PC-9 (cell line): ENCODE measurements around the gene CLDN9. TPM values are rescaled to one million over a fixed set of nuclear protein-coding genes. Genes with fewer than 3 reads are reported as not detected.

Source experiments
- BruUV-seq: library from RNA; stranded (reverse); fragments of 400-500 nt; replicated peaks from 2 replicates; lab custom pipeline; 2021; lab: Mats Ljungman, UMichigan
- CTCF ChIA-PET: fragments of 300-600 bp; sonication (Branson Sonifier 250); formaldehyde crosslinking; loops from one replicate; lab custom pipeline; 2022; ENCODE audit warnings: antibody characterized with exemption; lab: Charles Lee
- POLR2A ChIA-PET: fragments of 300-600 bp; sonication (Branson Sonifier 250); formaldehyde crosslinking; loops from one replicate; lab custom pipeline; 2022; ENCODE audit warnings: antibody characterized with exemption; ENCODE audit not compliant: unreplicated experiment; lab: Charles Lee
- DNase-seq, 2 experiments: peaks; one replicate each; pipeline versions ENCODE4 v3.0.0 to v3.0.0-alpha.2; 2015 to 2022; ENCODE audit warnings: mixed read lengths in 1 of 2
- H2AFZ ChIP-seq: fragments of 200-600 bp; sonication (generic); 2 replicates; pipeline ENCODE4 v1.8.1; 2017; ENCODE audit warnings: antibody characterized with exemption
- H3F3A ChIP-seq: fragments of 200-600 bp; sonication (generic); 2 replicates; pipeline ENCODE4 v1.8.1; 2017; ENCODE audit warnings: antibody characterized with exemption, mild to moderate bottlenecking, low read depth; ENCODE audit not compliant: insufficient read depth
- H3K27ac ChIP-seq: fragments of 200-600 bp; sonication (generic); 2 replicates; pipeline ENCODE4 v1.6.1; 2016; ENCODE audit warnings: mixed run types
- H3K27me3 ChIP-seq: fragments of 200-600 bp; sonication (generic); 2 replicates; pipeline ENCODE4 v1.6.1; 2016; ENCODE audit warnings: low read depth, mixed run types; ENCODE audit not compliant: insufficient read depth
- H3K36me3 ChIP-seq: fragments of 200-600 bp; sonication (generic); 2 replicates; pipeline ENCODE4 v1.6.1; 2016; ENCODE audit warnings: low read depth, mixed run types
- H3K4me1 ChIP-seq: fragments of 200-600 bp; sonication (generic); replicated peaks from 2 replicates; pipeline ENCODE4 v1.6.1; 2016; ENCODE audit warnings: mixed run types; ENCODE audit not compliant: insufficient read depth
- H3K4me2 ChIP-seq: fragments of 200-600 bp; sonication (generic); 2 replicates; pipeline ENCODE4 v1.6.1; 2017; ENCODE audit warnings: mixed run types
- H3K4me3 ChIP-seq: fragments of 200-600 bp; sonication (generic); 2 replicates; pipeline ENCODE4 v1.6.1; 2016; ENCODE audit warnings: mixed run types
- H3K79me2 ChIP-seq: fragments of 200-600 bp; sonication (generic); 2 replicates; pipeline ENCODE4 v1.6.1; 2017; ENCODE audit warnings: low read depth, mixed run types
- H3K9me2 ChIP-seq: fragments of 200-600 bp; sonication (generic); 2 replicates; pipeline ENCODE4 v1.8.1; 2017; ENCODE audit warnings: mild to moderate bottlenecking; ENCODE audit not compliant: insufficient read depth
- H3K9me3 ChIP-seq: fragments of 200-600 bp; sonication (generic); 2 replicates; pipeline ENCODE4 v1.8.1; 2016; ENCODE audit warnings: low read depth; ENCODE audit not compliant: insufficient read depth
- H4K20me1 ChIP-seq: fragments of 200-600 bp; sonication (generic); 2 replicates; pipeline ENCODE4 v1.8.1; 2017; ENCODE audit not compliant: insufficient read depth
- CTCF ChIP-seq: fragments of 200-600 bp; sonication (generic); conservative IDR thresholded peaks from 2 replicates; pipeline ENCODE4 v1.6.1; 2017; ENCODE audit warnings: mixed run types, antibody characterized with exemption, mild to moderate bottlenecking, moderate library complexity
- EZH2 ChIP-seq: fragments of 200-600 bp; sonication (generic); IDR thresholded peaks from 2 replicates; pipeline ENCODE4 v1.8.0; 2017; ENCODE audit warnings: antibody characterized with exemption, low read depth
- intact Hi-C: fragments of 100-400 bp; cut with micrococcal nuclease; formaldehyde crosslinking; loops from one replicate; pipeline ENCODE4 v1.10.0; 2022; ENCODE audit not compliant: unreplicated experiment
- total RNA-seq: library from RNA; stranded (reverse); gene quantifications from 2 replicates; pipeline ENCODE4 v1.2.3, GENCODE V29; 2021

The CLDN9 gene
- total RNA-seq, 1 experiment from 2014 or later = 16.4 TPM

GRCh38 chr16:2999929-3000328, 12.8 kb upstream of the CLDN9 start:
- intact Hi-C loops = no loop called here
- TF ChIP-seq CTCF (no peak), EZH2 (no peak)
- H3F3A ChIP-seq = peaks cover 3% of the 10 kb centered on the region; the same call in 1 of the 2 replicates
- no peaks in the 10 kb centered on the region for H3K9me2 ChIP-seq
- no TSS peak for BruUV-seq
- no peak overlapping the region for H3K4me3 ChIP-seq
- no peaks in the 10 kb centered on the region for H4K20me1 ChIP-seq
- H3K27me3 ChIP-seq = no peaks in the 10 kb centered on the region
- H3K4me1 ChIP-seq = peaks cover 6% of the 10 kb centered on the region; the same call in 1 of the 2 replicates
- no peaks in the 10 kb centered on the region for H3K79me2 ChIP-seq
- no peaks in the 10 kb centered on the region for H3K36me3 ChIP-seq
- no peak overlapping the region for H2AFZ ChIP-seq
- no peak for DNase-seq
- ChIA-PET CTCF (no interaction called here), POLR2A (no interaction called here)
- H3K9me3 ChIP-seq = no peaks in the 10 kb centered on the region
- no peak overlapping the region for H3K27ac ChIP-seq
- H3K4me2 ChIP-seq = no peak overlapping the region

GRCh38 chr16:3000540-3000939, 12.2 kb upstream of the CLDN9 start:
- Histone ChIP-seq H3K79me2 (0 out of 2 replicates have a peak, but pooled peaks cover under 1% of the 10 kb centered on the region), H3K4me2 (no peak overlapping the region), H3K36me3 (no peaks in the 10 kb centered on the region), H3K4me3 (no peak overlapping the region), H4K20me1 (no peaks in the 10 kb centered on the region), H2AFZ (no peak overlapping the region), H3K9me2 (no peaks in the 10 kb centered on the region), H3K27me3 (no peaks in the 10 kb centered on the region), H3K27ac (no peak overlapping the region), H3F3A (peaks cover 9% of the 10 kb centered on the region; the same call in 1 of the 2 replicates), H3K4me1 (peaks cover 6% of the 10 kb centered on the region), H3K9me3 (no peaks in the 10 kb centered on the region)
- no TSS peak for BruUV-seq
- no peak for TF ChIP-seq EZH2
- TF ChIP-seq CTCF = no peak
- ChIA-PET CTCF (no interaction called here), POLR2A (no interaction called here)
- no peak for DNase-seq
- intact Hi-C loops = no loop called here

- ChIA-PET POLR2A (no interaction called here), CTCF (no interaction called here)
- DNase-seq = no peak
- no TSS peak for BruUV-seq
- peaks cover 13% of the 10 kb centered on the region; the same call in 1 of the 2 replicates for H3F3A ChIP-seq
- no peaks in the 10 kb centered on the region for H3K27me3 ChIP-seq
- H3K36me3 ChIP-seq = no peaks in the 10 kb centered on the region
- H2AFZ ChIP-seq = no peak overlapping the region
- peaks cover 7% of the 10 kb centered on the region; the same call in 1 of the 2 replicates for H3K79me2 ChIP-seq
- no peaks in the 10 kb centered on the region for H4K20me1 ChIP-seq
- intact Hi-C loops = no loop called here
- peaks cover 8% of the 10 kb centered on the region for H3K4me1 ChIP-seq
- no peaks in the 10 kb centered on the region for H3K9me2 ChIP-seq
- no peak overlapping the region for H3K27ac ChIP-seq
- no peak overlapping the region for H3K4me2 ChIP-seq
- no peak overlapping the region for H3K4me3 ChIP-seq
- H3K9me3 ChIP-seq = no peaks in the 10 kb centered on the region
- no peak for TF ChIP-seq CTCF
- TF ChIP-seq EZH2 = no peak
Measured at GRCh38 chr16:3001316-3001715, 11.4 kb upstream of the CLDN9 start.
